PC-3 (cell line): Measurements from ENCODE around the gene PCP4L1. TPM values are rescaled to one million over a fixed set of nuclear protein-coding genes. Genes with fewer than 3 reads are reported as not detected.
A peak's percentile ranks its signal among the peaks of the same experiment; 100 is the strongest.

ENCODE experiments used
- ATAC-seq: fragments of 200-7000 bp; cut with Tn5 transposase; 2 replicates; pipeline ENCODE4 v1.9.1; 2020; ENCODE audit warnings: mild to moderate bottlenecking, moderate library complexity
- BruUV-seq: library from RNA; stranded (reverse); fragments of 400-500 nt; replicated peaks from 2 replicates; lab custom pipeline; 2021; lab: Mats Ljungman, UMichigan
- CTCF ChIA-PET: fragments of 300-600 bp; sonication (Branson Sonifier 250); formaldehyde crosslinking; loops from one replicate; lab custom pipeline; 2022; ENCODE audit warnings: antibody characterized with exemption; lab: Charles Lee
- POLR2A ChIA-PET: fragments of 300-600 bp; sonication (Branson Sonifier 250); formaldehyde crosslinking; loops from one replicate; lab custom pipeline; 2022; ENCODE audit warnings: antibody characterized with exemption; ENCODE audit not compliant: unreplicated experiment; lab: Charles Lee
- DNase-seq: peaks from one replicate; pipeline ENCODE4 v3.0.0-alpha.2; 2015
- H2AFZ ChIP-seq: fragments of 300-600 bp; sonication (generic); 2 replicates; pipeline ENCODE4 v1.6.0; 2016; ENCODE audit warnings: antibody characterized with exemption, low read length
- H3F3A ChIP-seq: fragments of 300-600 bp; sonication (generic); one replicate; pipeline ENCODE4 v1.6.0; 2017; ENCODE audit warnings: antibody characterized with exemption, low read length, control low read depth, mild to moderate bottlenecking; ENCODE audit not compliant: unreplicated experiment
- H3K27ac ChIP-seq: fragments of 300-600 bp; sonication (generic); 2 replicates; pipeline ENCODE4 v1.5.1; 2016; ENCODE audit warnings: mild to moderate bottlenecking, low read length
- H3K27me3 ChIP-seq: fragments of 300-600 bp; sonication (generic); 2 replicates; pipeline ENCODE4 v1.6.1; 2016; ENCODE audit warnings: low read length, mixed read lengths
- H3K36me3 ChIP-seq: fragments of 300-600 bp; sonication (generic); 2 replicates; pipeline ENCODE4 v1.6.1; 2016; ENCODE audit warnings: low read depth, mixed run types, low read length, mixed read lengths
- H3K4me1 ChIP-seq: fragments of 300-600 bp; sonication (generic); 2 replicates; pipeline ENCODE4 v1.5.1; 2016; ENCODE audit warnings: low read length; ENCODE audit not compliant: insufficient read depth
- H3K4me2 ChIP-seq: fragments of 300-600 bp; sonication (generic); 2 replicates; pipeline ENCODE4 v1.6.0; 2016; ENCODE audit warnings: low read length
- H3K4me3 ChIP-seq: fragments of 300-600 bp; sonication (generic); 2 replicates; pipeline ENCODE4 v1.5.1; 2016; ENCODE audit warnings: mild to moderate bottlenecking, low read length, mixed read lengths
- H3K79me2 ChIP-seq: fragments of 300-600 bp; sonication (generic); 2 replicates; pipeline ENCODE4 v1.6.1; 2017; ENCODE audit warnings: low read length, mixed read lengths
- H3K9ac ChIP-seq: fragments of 300-600 bp; sonication (generic); 2 replicates; pipeline ENCODE4 v1.6.0; 2016; ENCODE audit warnings: mild to moderate bottlenecking, low read length
- H3K9me2 ChIP-seq: fragments of 300-600 bp; sonication (generic); replicated peaks from 2 replicates; pipeline ENCODE4 v1.6.1; 2016; ENCODE audit warnings: mixed run types, low read length, mixed read lengths
- H3K9me3 ChIP-seq: fragments of 300-600 bp; sonication (generic); 2 replicates; pipeline ENCODE4 v1.6.1; 2016; ENCODE audit warnings: low read length, mixed read lengths
- H4K20me1 ChIP-seq: fragments of 300-600 bp; sonication (generic); 2 replicates; pipeline ENCODE4 v1.6.1; 2016; ENCODE audit warnings: low read length, mixed read lengths
- EZH2 ChIP-seq: fragments of 300-600 bp; sonication (generic); IDR thresholded peaks from one replicate; pipeline ENCODE4 v1.6.1; 2017; ENCODE audit warnings: antibody characterized with exemption, mild to moderate bottlenecking, low read length; ENCODE audit not compliant: unreplicated experiment
- EZH2phosphoT487 ChIP-seq: fragments of 300-600 bp; sonication (generic); IDR thresholded peaks from 2 replicates; pipeline ENCODE4 v1.6.1; 2018; ENCODE audit warnings: mild to moderate bottlenecking, antibody characterized with exemption, low read length, borderline replicate concordance
- intact Hi-C: fragments of 100-400 bp; cut with micrococcal nuclease; formaldehyde crosslinking; loops from 2 replicates; pipeline ENCODE4 v1.9.0; 2023
- total RNA-seq: library from RNA; depleted of rRNA; stranded (reverse); fragments of >200 nt; gene quantifications from 2 replicates; pipeline ENCODE4 v1.2.3, GENCODE V29; 2014
- TF ChIP-seq, protein P1 (sequence below): fragments of 300-600 bp; sonication (generic); conservative IDR thresholded peaks from 2 replicates; pipeline ENCODE4 v1.5.1; 2017; ENCODE audit warnings: antibody characterized with exemption, low read depth, mild to moderate bottlenecking, low read length

The PCP4L1 gene
- total RNA-seq, 1 experiment from 2014 or later, result 0.07 TPM

DNA sequence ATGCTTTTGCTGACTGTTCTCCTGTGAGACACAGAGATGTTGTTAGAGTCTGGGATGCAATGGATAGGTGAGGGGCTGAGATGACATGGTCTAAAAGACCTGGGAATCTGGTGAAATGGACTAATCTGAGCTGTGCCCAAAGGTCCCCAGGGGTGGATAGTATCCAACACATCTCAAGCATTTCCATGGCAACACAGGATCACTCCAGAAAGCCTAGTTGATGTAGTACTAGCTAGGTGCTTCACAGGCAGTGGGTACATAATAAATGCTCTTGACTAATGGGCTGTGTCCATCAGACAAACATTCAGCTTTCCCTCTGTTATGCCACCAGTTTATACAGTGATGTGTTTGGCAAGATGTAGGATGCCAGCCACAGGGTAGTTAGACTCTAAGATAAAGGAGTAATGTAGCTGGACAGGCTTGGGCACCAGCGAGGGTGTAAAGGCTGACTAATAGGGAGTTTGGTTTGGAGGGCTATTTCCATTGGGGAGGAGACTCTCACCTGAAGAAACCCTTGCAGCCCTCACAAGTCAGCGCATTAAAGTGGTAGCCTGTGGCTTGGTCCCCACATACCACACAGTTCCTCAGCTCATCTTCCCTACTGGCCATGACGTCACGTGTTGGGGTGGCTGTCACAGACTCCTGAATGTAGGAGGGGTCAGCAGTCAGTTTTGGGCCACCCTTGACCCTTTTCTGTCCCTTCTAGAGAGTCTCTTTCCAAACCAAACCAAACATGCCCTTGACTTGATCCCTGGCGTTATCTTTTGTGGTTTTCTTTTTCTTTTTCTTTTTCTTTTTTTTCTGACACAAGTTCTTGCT is 22.4 kb upstream of the PCP4L1 start:
- no peak for TF ChIP-seq EZH2
- TF ChIP-seq, protein P1, sequence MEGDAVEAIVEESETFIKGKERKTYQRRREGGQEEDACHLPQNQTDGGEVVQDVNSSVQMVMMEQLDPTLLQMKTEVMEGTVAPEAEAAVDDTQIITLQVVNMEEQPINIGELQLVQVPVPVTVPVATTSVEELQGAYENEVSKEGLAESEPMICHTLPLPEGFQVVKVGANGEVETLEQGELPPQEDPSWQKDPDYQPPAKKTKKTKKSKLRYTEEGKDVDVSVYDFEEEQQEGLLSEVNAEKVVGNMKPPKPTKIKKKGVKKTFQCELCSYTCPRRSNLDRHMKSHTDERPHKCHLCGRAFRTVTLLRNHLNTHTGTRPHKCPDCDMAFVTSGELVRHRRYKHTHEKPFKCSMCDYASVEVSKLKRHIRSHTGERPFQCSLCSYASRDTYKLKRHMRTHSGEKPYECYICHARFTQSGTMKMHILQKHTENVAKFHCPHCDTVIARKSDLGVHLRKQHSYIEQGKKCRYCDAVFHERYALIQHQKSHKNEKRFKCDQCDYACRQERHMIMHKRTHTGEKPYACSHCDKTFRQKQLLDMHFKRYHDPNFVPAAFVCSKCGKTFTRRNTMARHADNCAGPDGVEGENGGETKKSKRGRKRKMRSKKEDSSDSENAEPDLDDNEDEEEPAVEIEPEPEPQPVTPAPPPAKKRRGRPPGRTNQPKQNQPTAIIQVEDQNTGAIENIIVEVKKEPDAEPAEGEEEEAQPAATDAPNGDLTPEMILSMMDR, result no peak
- TF ChIP-seq EZH2phosphoT487, result no peak
- Histone ChIP-seq H3K4me1 (no peaks in the 10 kb centered on the region), H3K4me3 (no peak overlapping the region), H3K27ac (no peak overlapping the region), H3K9me2 (no peaks in the 10 kb centered on the region), H3K9me3 (no peaks in the 10 kb centered on the region), H3F3A (no peaks in the 10 kb centered on the region), H3K9ac (no peak overlapping the region), H3K27me3 (no peaks in the 10 kb centered on the region), H3K4me2 (no peak overlapping the region), H3K79me2 (no peaks in the 10 kb centered on the region), H2AFZ (no peak overlapping the region), H3K36me3 (no peaks in the 10 kb centered on the region), H4K20me1 (no peaks in the 10 kb centered on the region)
- peak; percentile 18 for ATAC-seq
- no peak for DNase-seq
- BruUV-seq, result no TSS peak
- POLR2A ChIA-PET, result interaction anchor here (0.6 kb wide), 1 partner anchor 32 kb away, joined by 17 read pairs; no protein-coding TSS in a partner anchor
- intact Hi-C loops, result no loop called here
- CTCF ChIA-PET, result no interaction called here

DNA sequence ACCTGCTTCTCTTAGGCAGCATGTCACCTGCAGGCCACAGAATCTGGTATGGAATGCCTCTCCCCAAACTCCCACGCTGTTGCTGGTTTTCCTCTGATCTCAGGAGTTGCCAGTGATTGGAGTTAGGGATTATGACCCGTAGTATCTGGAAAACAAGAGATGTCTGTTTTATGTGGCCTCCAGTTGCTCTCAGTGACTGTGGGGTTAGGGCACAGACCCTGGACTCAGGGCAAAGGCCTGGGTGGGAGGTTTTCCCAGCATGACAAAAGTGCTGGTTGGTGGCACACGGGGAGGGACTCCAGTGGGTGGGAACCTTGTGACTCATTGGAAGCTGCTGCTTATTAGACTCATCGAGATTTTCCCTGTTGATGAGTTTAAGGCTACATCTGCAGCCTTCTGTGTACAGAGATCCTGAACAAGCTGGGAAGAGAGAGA is 20.5 kb upstream of the PCP4L1 start, which contains the start of gene NR1I3:
Gene NR1I3, minus strand, starts transcription at position 165 of the 435 bp plus-strand sequence. CDS start 1,638 bp downstream, outside the sequence.
- POLR2A ChIA-PET, result interaction anchor here (0.7 kb wide), 1 partner anchor 29 kb away, joined by 4 read pairs; no protein-coding TSS in a partner anchor
- no peak for TF ChIP-seq EZH2phosphoT487

DNA sequence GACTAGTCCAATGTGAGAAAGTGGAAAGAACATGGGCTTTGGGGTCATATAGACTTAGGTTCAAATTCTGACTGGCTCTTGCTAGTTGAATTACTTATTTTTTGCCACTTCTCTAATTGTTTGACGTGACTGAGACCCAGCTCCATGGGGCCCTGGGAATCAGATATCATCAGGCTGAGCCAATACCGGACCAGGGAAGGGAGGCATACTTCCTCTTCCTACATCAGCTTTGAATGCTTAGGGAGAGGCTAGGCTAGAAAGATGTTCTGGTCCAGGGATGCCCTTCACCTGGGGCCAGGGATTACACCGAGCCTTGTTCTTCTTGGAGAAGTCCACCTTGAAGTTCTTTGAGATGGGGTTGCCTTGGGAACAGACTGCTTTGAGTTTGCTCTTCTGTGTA is 16.9 kb upstream of the PCP4L1 start:
- DNase-seq (no peak), ATAC-seq (no peak)
- Histone ChIP-seq H3K79me2 (no peaks in the 10 kb centered on the region), H3K4me2 (no peak overlapping the region), H3K9me3 (no peaks in the 10 kb centered on the region), H3K27me3 (no peaks in the 10 kb centered on the region), H3K36me3 (no peaks in the 10 kb centered on the region), H2AFZ (no peak overlapping the region), H3K27ac (no peak overlapping the region), H3K4me1 (peaks cover 9% of the 10 kb centered on the region), H4K20me1 (no peaks in the 10 kb centered on the region), H3F3A (no peaks in the 10 kb centered on the region), H3K4me3 (no peak overlapping the region), H3K9me2 (0 out of 2 replicates have a peak, but pooled peaks cover 5% of the 10 kb centered on the region), H3K9ac (no peak overlapping the region)
- CTCF ChIA-PET, result no interaction called here
- TF ChIP-seq, protein P1, result no peak
- TF ChIP-seq EZH2phosphoT487 (no peak), EZH2 (no peak)
- intact Hi-C loops, result no loop called here
- POLR2A ChIA-PET, result no interaction called here
- no TSS peak for BruUV-seq

More for the DNA sequence above, 20.5 kb upstream of the PCP4L1 start, which contains the start of gene NR1I3:
- H3K36me3 ChIP-seq, result no peaks in the 10 kb centered on the region
- H3K27me3 ChIP-seq, result no peaks in the 10 kb centered on the region
- H3K4me3 ChIP-seq, result no peak within 1 kb of the TSS
- peaks cover 9% of the 10 kb centered on the region for H3K4me1 ChIP-seq
- DNase-seq, result no peak
- H3K27ac ChIP-seq, result no peak within 1 kb of the TSS
- no peak within 1 kb of the TSS for H2AFZ ChIP-seq
- CTCF ChIA-PET, result no interaction called here
- H3F3A ChIP-seq, result no peaks in the 10 kb centered on the region
- no peak for ATAC-seq
- H3K9me2 ChIP-seq, result 0 out of 2 replicates have a peak, but pooled peaks cover 5% of the 10 kb centered on the region
- no peak within 1 kb of the TSS for H3K4me2 ChIP-seq
- no peaks in the 10 kb centered on the region for H3K79me2 ChIP-seq
- intact Hi-C loops, result no loop called here
- H3K9me3 ChIP-seq, result no peaks in the 10 kb centered on the region
- H3K9ac ChIP-seq, result no peak within 1 kb of the TSS
- no peaks in the 10 kb centered on the region for H4K20me1 ChIP-seq
- no TSS peak for BruUV-seq
